SU-DHL-6 (cell line): ENCODE measurements around the gene KLHL17.
"Not testable (repeated sequence)": the region's sequence is repeated elsewhere in the genome, so short reads cannot be mapped to it uniquely, and the experiment has no call there.

ENCODE experiments used
- H2AFZ ChIP-seq: fragments of 200-600 bp; sonication (generic); 2 replicates; pipeline ENCODE4 v1.6.1; 2014; ENCODE audit warnings: low read depth, mild to moderate bottlenecking, moderate library complexity, mixed read lengths, antibody characterized with exemption, low read length; ENCODE audit not compliant: severe bottlenecking
- H3F3A ChIP-seq: fragments of 200-600 bp; shearing (Covaris generic); 2 replicates; pipeline ENCODE4 v1.6.0; 2016; ENCODE audit warnings: antibody characterized with exemption, mild to moderate bottlenecking; ENCODE audit not compliant: insufficient read depth
- H3K27ac ChIP-seq: fragments of 200-600 bp; sonication (generic); 2 replicates; pipeline ENCODE4 v1.5.1; 2016; ENCODE audit warnings: low read depth, mild to moderate bottlenecking, low read length, moderate library complexity, mixed read lengths
- H3K27me3 ChIP-seq: fragments of 200-600 bp; sonication (generic), shearing (Covaris generic); 2 replicates; pipeline ENCODE4 v1.6.0; 2014; ENCODE audit warnings: mild to moderate bottlenecking, low read length
- H3K36me3 ChIP-seq: fragments of 200-600 bp; sonication (generic); 2 replicates; pipeline ENCODE4 v1.6.1; 2014; ENCODE audit warnings: mild to moderate bottlenecking, low read length, mixed read lengths
- H3K4me2 ChIP-seq: fragments of 300-600, 200-600 bp; shearing (Covaris generic), sonication (generic); 2 replicates; pipeline ENCODE4 v1.6.0; 2014; ENCODE audit warnings: low read length, low read depth, mild to moderate bottlenecking; ENCODE audit not compliant: poor library complexity, severe bottlenecking
- H3K4me3 ChIP-seq: fragments of 200-600 bp; sonication (generic); 2 replicates; pipeline ENCODE4 v1.5.1; 2014; ENCODE audit warnings: antibody characterized with exemption, low read length, mild to moderate bottlenecking, mixed read lengths; ENCODE audit not compliant: insufficient read depth, poor library complexity, severe bottlenecking
- H3K79me2 ChIP-seq: fragments of 200-600 bp; sonication (generic); 2 replicates; pipeline ENCODE4 v1.6.1; 2014; ENCODE audit warnings: mild to moderate bottlenecking, low read length, moderate library complexity; ENCODE audit not compliant: insufficient read depth
- H3K9ac ChIP-seq: fragments of 200-600 bp; sonication (generic); 2 replicates; pipeline ENCODE4 v1.7.0; 2014; ENCODE audit warnings: mild to moderate bottlenecking, low read length
- H3K9me2 ChIP-seq: fragments of 200-600 bp; sonication (generic); replicated peaks from 2 replicates; pipeline ENCODE4 v1.6.1; 2014; ENCODE audit warnings: low read length; ENCODE audit not compliant: insufficient read depth
- H3K9me3 ChIP-seq: fragments of 200-600 bp; sonication (generic); 2 replicates; pipeline ENCODE4 v1.6.1; 2014; ENCODE audit warnings: low read length, mixed read lengths; ENCODE audit not compliant: insufficient read depth
- H4K20me1 ChIP-seq: fragments of 200-600 bp; sonication (generic); 2 replicates; pipeline ENCODE4 v1.6.1; 2014; ENCODE audit warnings: low read depth, mild to moderate bottlenecking, antibody characterized with exemption, low read length, moderate library complexity, mixed read lengths
- CTCF ChIP-seq: fragments of 200-600 bp; sonication (generic); IDR thresholded peaks from one replicate; pipeline ENCODE4 v1.5.1; 2017; ENCODE audit warnings: antibody characterized with exemption, mild to moderate bottlenecking, low read length, moderate library complexity; ENCODE audit not compliant: insufficient read depth, poor library complexity, severe bottlenecking
- EZH2phosphoT487 ChIP-seq: fragments of 200-600 bp; sonication (generic), shearing (Covaris generic); conservative IDR thresholded peaks from 2 replicates; pipeline ENCODE4 v1.6.1; 2018; ENCODE audit warnings: mild to moderate bottlenecking, antibody characterized with exemption, low read length, moderate library complexity, mixed read lengths

The KLHL17 gene

GRCh38 chr1:984476-984814 lies 24.1 kb downstream of the KLHL17 start:
- Histone ChIP-seq H4K20me1 (no peaks in the 10 kb centered on the region), H3K9me3 (no peaks in the 10 kb centered on the region), H3F3A (no peaks in the 10 kb centered on the region), H3K27ac (no peak overlapping the region), H3K36me3 (no peaks in the 10 kb centered on the region), H3K27me3 (no peaks in the 10 kb centered on the region), H3K9me2 (no peaks in the 10 kb centered on the region), H3K4me3 (no peak overlapping the region), H3K79me2 (no peaks in the 10 kb centered on the region), H2AFZ (no peak overlapping the region), H3K4me2 (no peak overlapping the region), H3K9ac (no peak overlapping the region)
- TF ChIP-seq CTCF (no peak), EZH2phosphoT487 (no peak)

- Histone ChIP-seq H4K20me1 (no peaks in the 10 kb centered on the region), H3K4me3 (no peak overlapping the region), H3F3A (no peaks in the 10 kb centered on the region), H3K4me2 (no peak overlapping the region), H3K9me3 (no peaks in the 10 kb centered on the region), H3K9ac (no peak overlapping the region), H3K36me3 (no peaks in the 10 kb centered on the region), H3K9me2 (no peaks in the 10 kb centered on the region), H3K79me2 (no peaks in the 10 kb centered on the region), H3K27ac (no peak overlapping the region), H2AFZ (no peak overlapping the region), H3K27me3 (no peaks in the 10 kb centered on the region)
- no peak for TF ChIP-seq EZH2phosphoT487
- no peak for TF ChIP-seq CTCF
Observed at GRCh38 chr1:985126-985525, 24.7 kb downstream of the KLHL17 start.

- H3K4me2 ChIP-seq, H3F3A ChIP-seq, H2AFZ ChIP-seq, H3K9me2 ChIP-seq, H3K9ac ChIP-seq, H3K27ac ChIP-seq, H3K4me3 ChIP-seq, H3K79me2 ChIP-seq, H3K9me3 ChIP-seq, H3K27me3 ChIP-seq, H3K36me3 ChIP-seq, H4K20me1 ChIP-seq: not testable (repeated sequence)
Observed at GRCh38 chr1:988061-988460, 27.7 kb downstream of the KLHL17 start.

GRCh38 chr1:991275-991674 lies 30.9 kb downstream of the KLHL17 start:
- H3K9me2 ChIP-seq, H2AFZ ChIP-seq, H4K20me1 ChIP-seq, H3K4me3 ChIP-seq, H3K27ac ChIP-seq, H3K9ac ChIP-seq, H3K27me3 ChIP-seq, H3K4me2 ChIP-seq, H3F3A ChIP-seq, H3K36me3 ChIP-seq, H3K79me2 ChIP-seq, H3K9me3 ChIP-seq: not testable (repeated sequence)

GRCh38 chr1:991895-992294 lies 31.5 kb downstream of the KLHL17 start:
- H3K36me3 ChIP-seq: no peaks in the 10 kb centered on the region
- no peaks in the 10 kb centered on the region for H3K27me3 ChIP-seq
- no peaks in the 10 kb centered on the region for H4K20me1 ChIP-seq
- H3K9me3 ChIP-seq: no peaks in the 10 kb centered on the region
- no peaks in the 10 kb centered on the region for H3K9me2 ChIP-seq
- H2AFZ ChIP-seq: no peak overlapping the region
- no peak overlapping the region for H3K9ac ChIP-seq
- H3K79me2 ChIP-seq: no peaks in the 10 kb centered on the region
- TF ChIP-seq EZH2phosphoT487 (no peak), CTCF (no peak)
- H3F3A ChIP-seq: no peaks in the 10 kb centered on the region
- no peak overlapping the region for H3K4me3 ChIP-seq
- H3K27ac ChIP-seq: no peak overlapping the region
- H3K4me2 ChIP-seq: no peak overlapping the region
